Calu3 (cell line): ENCODE measurements around the gene KIF3C. TPM values are rescaled to one million over a fixed set of nuclear protein-coding genes. Genes with fewer than 3 reads are reported as not detected.
"Not testable (repeated sequence)": the region's sequence is repeated elsewhere in the genome, so short reads cannot be mapped to it uniquely, and the experiment has no call there.

Source experiments
- Bru-seq: library from RNA; stranded (reverse); fragments of 400-500 nt; gene quantifications from one replicate; lab custom pipeline; 2021; lab: Mats Ljungman, UMichigan
- BruChase-seq, 2 experiments: library from RNA; stranded (reverse); fragments of 400-500 nt; gene quantifications; one replicate each; lab custom pipeline; 2021; lab: Mats Ljungman, UMichigan
- BruUV-seq: library from RNA; stranded (reverse); fragments of 400-500 nt; replicated peaks from 2 replicates; lab custom pipeline; 2021; lab: Mats Ljungman, UMichigan
- CTCF ChIA-PET: fragments of 300-600 bp; sonication (Branson Sonifier 250); formaldehyde crosslinking; loops from one replicate; lab custom pipeline; 2022; ENCODE audit warnings: antibody characterized with exemption; lab: Charles Lee
- DNase-seq: peaks from one replicate; pipeline ENCODE4 v3.0.0; 2022
- H3K27ac Mint-ChIP-seq: one replicate; pipeline ENCODE4 v1.8.0; 2022; ENCODE audit warnings: mixed read lengths; ENCODE audit not compliant: unreplicated experiment
- H3K27me3 Mint-ChIP-seq: one replicate; pipeline ENCODE4 v1.8.0; 2022; ENCODE audit warnings: mixed read lengths; ENCODE audit not compliant: unreplicated experiment
- H3K36me3 Mint-ChIP-seq: one replicate; pipeline ENCODE4 v1.8.0; 2022; ENCODE audit warnings: mild to moderate bottlenecking, moderate library complexity, mixed read lengths; ENCODE audit not compliant: insufficient read depth, unreplicated experiment
- H3K4me1 Mint-ChIP-seq: one replicate; pipeline ENCODE4 v1.8.0; 2022; ENCODE audit warnings: mild to moderate bottlenecking, low read depth, mixed read lengths; ENCODE audit not compliant: unreplicated experiment
- H3K4me3 Mint-ChIP-seq: one replicate; pipeline ENCODE4 v1.8.0; 2022; ENCODE audit warnings: mild to moderate bottlenecking, low read depth, moderate library complexity, mixed read lengths; ENCODE audit not compliant: unreplicated experiment
- H3K9me3 Mint-ChIP-seq: one replicate; pipeline ENCODE4 v1.8.0; 2022; ENCODE audit warnings: low read depth, mixed read lengths; ENCODE audit not compliant: unreplicated experiment
- CTCF ChIP-seq: fragments of 200-600 bp; IDR thresholded peaks from one replicate; pipeline ENCODE4 v1.8.0; 2022; ENCODE audit warnings: antibody characterized with exemption; ENCODE audit not compliant: unreplicated experiment
- intact Hi-C: fragments of 100-400 bp; cut with micrococcal nuclease; formaldehyde crosslinking; loops from one replicate; pipeline ENCODE4 v1.10.0; 2022; ENCODE audit not compliant: unreplicated experiment
- long read RNA-seq: library from polyadenylated mRNA; stranded (forward); transcript quantifications from one replicate; pipeline ENCODE4 v2.0.0, GENCODE V29; 2022
- total RNA-seq: library from RNA; stranded (reverse); gene quantifications from 2 replicates; pipeline ENCODE4 v1.2.3, GENCODE V29; 2022

The KIF3C gene
- total RNA-seq: 3.6 and 4.2 TPM in 2 replicates
- Bru-seq, nascent RNA: percentile 28 among the genes with signal in this experiment
- percentile 38 among the genes with signal in this experiment for BruChase-seq, experiment 1, labeled RNA remaining after a 6-hour chase
- BruChase-seq, experiment 2, labeled RNA remaining after a 2-hour chase: percentile 39 among the genes with signal in this experiment
- long read RNA-seq: 0 reads

GRCh38 chr2:25982273-25982967, at the start of gene KIF3C:
KIF3C (minus strand) TSS chr2:25982497; CDS start chr2:25981917, 580 bp downstream.
- peak; percentile 65 for DNase-seq
- intact Hi-C loops: no loop called here
- no peak for TF ChIP-seq CTCF
- Mint-ChIP-seq H3K27ac (peak within 1 kb of the TSS; percentile 23), H3K4me3 (peak within 1 kb of the TSS; percentile 96), H3K27me3 (no peaks in the 10 kb centered on the region), H3K4me1 (peaks cover 19% of the 10 kb centered on the region), H3K36me3 (peaks cover 22% of the 10 kb centered on the region), H3K9me3 (no peaks in the 10 kb centered on the region)
- BruUV-seq: no TSS peak
- CTCF ChIA-PET: interaction anchor here (0.6 to 1.3 kb wide), 4 partner anchors 9 to 105 kb away, joined by 3 to 6 read pairs (median 4); no protein-coding TSS in a partner anchor

DNA sequence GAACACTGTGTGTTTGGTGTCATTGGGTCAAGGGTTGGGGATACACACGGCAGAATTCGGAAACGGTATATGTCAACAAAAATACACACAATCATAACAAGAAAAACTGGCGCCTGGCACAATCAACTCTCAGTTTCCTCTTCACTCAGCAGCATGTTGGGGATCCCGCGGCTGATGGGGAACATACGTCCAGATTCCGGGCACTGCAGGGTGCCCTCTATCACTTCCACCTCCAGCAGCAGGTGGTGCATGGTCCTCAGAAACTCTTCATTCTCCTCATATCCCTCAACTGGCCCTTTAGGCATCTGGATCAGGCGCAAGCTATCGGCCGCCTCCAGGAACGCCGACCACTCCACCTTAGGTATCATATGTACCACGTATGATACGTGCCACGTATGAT, 45.8 kb upstream of the KIF3C start:
- H3K27me3 Mint-ChIP-seq, H3K27ac Mint-ChIP-seq, intact Hi-C loops, DNase-seq, H3K9me3 Mint-ChIP-seq, H3K4me3 Mint-ChIP-seq, BruUV-seq, CTCF ChIA-PET: not testable (repeated sequence)
- Mint-ChIP-seq H3K36me3 (peaks cover 13% of the 10 kb centered on the region), H3K4me1 (peaks cover 13% of the 10 kb centered on the region)

DNA sequence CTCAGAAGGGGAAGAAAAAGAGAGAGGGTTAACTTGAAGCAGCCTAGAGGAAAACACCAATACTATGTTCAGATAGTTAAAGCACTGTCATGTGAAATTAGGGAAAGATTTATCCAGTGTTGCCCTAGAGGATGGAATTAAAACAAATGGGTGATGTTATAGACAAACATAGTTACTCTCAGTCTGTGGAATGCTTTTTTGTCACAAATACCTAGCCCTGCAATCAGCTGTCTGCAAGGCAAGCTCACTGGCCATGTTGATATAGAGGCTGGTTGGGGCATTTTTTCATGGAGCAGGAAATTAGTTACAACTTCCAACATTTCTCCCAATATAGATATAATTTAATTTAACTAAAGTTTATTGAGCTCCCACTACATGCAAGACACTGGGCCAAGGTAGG, 43.2 kb upstream of the KIF3C start:
- no TSS peak for BruUV-seq
- no peak overlapping the region for H3K4me3 Mint-ChIP-seq
- no peak overlapping the region for H3K27ac Mint-ChIP-seq
- no peak for TF ChIP-seq CTCF
- H3K27me3 Mint-ChIP-seq: no peaks in the 10 kb centered on the region
- CTCF ChIA-PET: interaction anchor here (0.6 kb wide), 1 partner anchor 23 kb away, joined by 3 read pairs; no protein-coding TSS in a partner anchor
- DNase-seq: no peak
- no peaks in the 10 kb centered on the region for H3K9me3 Mint-ChIP-seq
- no peaks in the 10 kb centered on the region for H3K36me3 Mint-ChIP-seq
- no peaks in the 10 kb centered on the region for H3K4me1 Mint-ChIP-seq
- intact Hi-C loops: no loop called here

GRCh38 chr2:26024260-26024659, 42.0 kb upstream of the KIF3C start:
- no TSS peak for BruUV-seq
- no peak for DNase-seq
- H3K9me3 Mint-ChIP-seq: no peaks in the 10 kb centered on the region
- no peaks in the 10 kb centered on the region for H3K27me3 Mint-ChIP-seq
- H3K4me3 Mint-ChIP-seq: no peak overlapping the region
- CTCF ChIA-PET: no interaction called here
- no peak overlapping the region for H3K27ac Mint-ChIP-seq
- H3K4me1 Mint-ChIP-seq: peaks cover 3% of the 10 kb centered on the region
- TF ChIP-seq CTCF: no peak
- intact Hi-C loops: no loop called here
- no peaks in the 10 kb centered on the region for H3K36me3 Mint-ChIP-seq
